Mucosa of descending colon (tissue), 3 donors: ENCODE results near the gene RNFT1. TPM values are rescaled to one million over a fixed set of nuclear protein-coding genes. Genes with fewer than 3 reads are reported as not detected.
"Not testable (repeated sequence)": the region's sequence is repeated elsewhere in the genome, so short reads cannot be mapped to it uniquely, and the experiment has no call there.

Experiments used
- ATAC-seq: fragments of 200-7000 bp; cut with Tn5 transposase; one replicate; pipeline ENCODE4 v1.9.1; 2020; ENCODE audit warnings: mild to moderate bottlenecking, moderate library complexity
- DNase-seq, 3 donors: peaks; one replicate each; pipeline ENCODE4 v3.0.0-alpha.2; 2020
- H3K36me3 ChIP-seq: fragments of 200-600 bp; one replicate; pipeline ENCODE4 v1.8.0; 2021; ENCODE audit warnings: low read depth, mild to moderate bottlenecking
- H3K4me1 ChIP-seq: fragments of 200-600 bp; one replicate; pipeline ENCODE4 v1.8.0; 2021; ENCODE audit warnings: low read depth, mild to moderate bottlenecking
- H3K4me3 ChIP-seq: fragments of 200-600 bp; one replicate; pipeline ENCODE4 v1.8.0; 2021; ENCODE audit warnings: mild to moderate bottlenecking
- H3K9me3 ChIP-seq: fragments of 200-600 bp; one replicate; pipeline ENCODE4 v1.8.0; 2021; ENCODE audit warnings: mild to moderate bottlenecking
- CTCF ChIP-seq: fragments of 200-600 bp; IDR thresholded peaks from one replicate; pipeline ENCODE4 v1.8.0; 2022; ENCODE audit warnings: antibody characterized with exemption, mild to moderate bottlenecking
- intact Hi-C, 2 donors: fragments of 100-400 bp; cut with DNase I in 1 of 2; cut with micrococcal nuclease in 1 of 2; formaldehyde crosslinking; loops; one replicate each; pipeline versions ENCODE4 v1.11.0 to v1.11.1; 2022; cut with DNase I, micrococcal nuclease
- total RNA-seq, 3 donors: library from RNA; stranded (reverse); fragmentation: NEBNext Ultra II Directional in 2 of 3; extraction: Animal tissue kit (Norgen Biotek cat#: 25700) in 2 of 3; gene quantifications; one replicate each; pipeline versions ENCODE4 v1.2.1 to v1.2.4, GENCODE V29; 2021 to 2023
- donor health status: DM: no; HTN: no; CAD: no; lungs with moderate emphysema.
- donor health status: DM: no; HTN: no; CAD: no.
- donor health status: DM: no; HTN: yes; CAD: no.

The RNFT1 gene
- total RNA-seq, 3 donors from 2014 or later: 21.5 to 32.3 (median 21.9) TPM

DNA sequence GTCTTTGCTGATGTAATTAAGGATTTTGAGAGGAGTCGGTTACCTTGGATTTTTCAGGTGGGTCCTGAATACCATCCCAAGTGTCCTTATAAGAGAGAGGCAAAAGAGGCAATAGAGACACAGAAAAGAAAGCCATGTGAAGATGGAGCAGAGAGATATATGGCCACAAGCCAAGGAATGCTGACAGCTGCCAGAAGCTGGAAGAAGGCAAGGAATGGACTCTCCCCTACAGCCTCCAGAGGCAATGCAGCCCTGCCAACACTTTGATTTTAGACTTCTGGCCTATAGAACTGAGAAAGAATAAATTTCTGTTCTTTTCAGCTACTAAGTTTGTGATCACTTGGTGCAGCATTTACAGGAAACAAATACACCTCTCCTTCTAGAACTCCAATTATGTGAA, 8.2 kb upstream of the RNFT1 start:
- ATAC-seq (no peak), DNase-seq (no peak)
- Histone ChIP-seq H3K36me3 (no peaks in the 10 kb centered on the region), H3K4me1 (no peaks in the 10 kb centered on the region), H3K4me3 (no peak overlapping the region), H3K9me3 (no peaks in the 10 kb centered on the region)
- TF ChIP-seq CTCF: no peak
- intact Hi-C loops: no loop called here

DNA sequence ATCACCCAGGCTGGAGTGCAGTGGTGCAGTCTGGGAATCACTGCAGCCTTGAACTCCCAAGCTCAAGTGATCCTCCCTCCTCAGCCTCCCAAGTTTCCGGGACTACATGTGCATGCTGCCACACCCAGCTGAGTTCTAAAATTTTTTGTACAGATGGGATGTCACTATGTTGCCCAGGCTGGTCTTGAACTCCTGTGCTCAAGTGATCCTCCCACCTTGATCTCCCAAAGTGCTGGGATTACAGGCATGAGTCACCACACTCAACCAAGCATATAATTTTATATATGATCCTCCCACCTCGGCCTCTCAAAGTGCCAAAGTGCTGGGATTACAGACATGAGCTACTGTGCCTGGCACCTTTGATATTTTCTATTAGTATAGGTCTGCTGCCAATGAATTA, 7.2 kb upstream of the RNFT1 start:
- H3K9me3 ChIP-seq, H3K4me3 ChIP-seq, ATAC-seq, H3K4me1 ChIP-seq, intact Hi-C loops, DNase-seq, H3K36me3 ChIP-seq: not testable (repeated sequence)

DNA sequence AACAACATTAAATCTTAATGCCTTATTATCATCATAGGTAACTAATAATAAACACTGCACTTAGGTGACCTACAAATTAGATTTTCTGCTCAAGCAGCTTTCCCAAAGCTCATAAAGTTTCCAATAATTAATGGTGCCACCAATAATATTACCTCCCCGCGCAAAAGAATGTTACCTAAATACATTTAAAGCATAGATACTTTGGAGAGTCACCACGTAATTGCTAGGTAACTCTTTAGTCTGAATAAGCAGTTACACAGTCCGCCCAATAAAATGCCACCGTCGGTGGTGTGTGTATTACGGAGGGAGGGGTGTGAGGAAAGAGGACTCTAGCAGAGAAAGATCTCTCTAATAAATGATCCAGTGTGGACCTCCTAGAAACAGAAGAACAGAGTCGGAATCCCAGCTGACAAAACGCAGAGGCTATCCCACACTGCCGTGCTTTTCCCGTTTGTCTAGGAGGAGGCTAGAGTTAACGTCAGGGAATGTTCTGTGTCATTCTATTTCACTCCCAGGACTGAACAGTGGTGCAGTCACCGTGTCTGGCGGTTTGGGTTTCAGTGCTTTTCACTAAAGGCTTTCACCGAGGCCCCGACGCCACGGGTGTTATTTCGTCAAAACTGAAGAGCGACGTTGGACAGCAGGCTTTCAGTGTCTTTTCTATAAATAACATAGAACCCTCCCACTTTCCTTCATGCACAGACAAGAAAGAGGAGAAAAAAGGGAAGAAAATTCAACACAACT, 630 bp downstream of the RNFT1 start:
- TF ChIP-seq CTCF: no peak
- peak; percentile 64 for ATAC-seq
- H3K36me3 ChIP-seq: no peaks in the 10 kb centered on the region
- intact Hi-C loops: no loop called here
- peak overlapping the region; percentile 83 for H3K4me3 ChIP-seq
- no peaks in the 10 kb centered on the region for H3K9me3 ChIP-seq
- DNase-seq: peak; percentile 55 to 63 (median 61)
- peaks cover 4% of the 10 kb centered on the region for H3K4me1 ChIP-seq

- TF ChIP-seq CTCF: no peak
- Histone ChIP-seq H3K4me1 (peaks cover 4% of the 10 kb centered on the region), H3K9me3 (no peaks in the 10 kb centered on the region), H3K4me3 (no peak overlapping the region), H3K36me3 (no peaks in the 10 kb centered on the region)
- intact Hi-C loops: no loop called here
- no peak for DNase-seq
- no peak for ATAC-seq
These were observed 1.7 kb downstream of the RNFT1 start for GRCh38 chr17:59962739-59963318.

DNA sequence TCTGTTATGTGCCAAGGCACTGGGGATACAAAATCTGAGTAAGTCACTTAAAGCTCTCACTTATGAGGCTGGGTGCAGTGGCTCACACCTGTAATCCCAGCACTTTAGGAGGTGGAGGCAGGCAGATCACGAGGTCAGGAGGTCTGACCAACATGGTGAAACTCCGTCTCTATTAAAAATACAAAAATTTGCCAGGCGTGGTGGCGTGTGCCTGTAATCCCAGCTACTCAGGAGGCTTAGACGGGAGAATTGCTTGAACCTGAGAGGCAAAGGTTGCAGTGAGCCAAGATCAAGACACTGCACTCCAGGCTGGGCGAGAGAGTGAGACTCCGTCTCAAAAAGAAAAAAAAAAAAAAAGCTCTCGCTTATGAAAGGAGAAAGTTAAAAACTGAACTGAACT, 5.0 kb downstream of the RNFT1 start:
- H3K36me3 ChIP-seq, H3K9me3 ChIP-seq, H3K4me1 ChIP-seq, ATAC-seq, DNase-seq, intact Hi-C loops, H3K4me3 ChIP-seq: not testable (repeated sequence)

GRCh38 chr17:59954856-59955255, 9.7 kb downstream of the RNFT1 start:
- H3K9me3 ChIP-seq: no peaks in the 10 kb centered on the region
- TF ChIP-seq CTCF: no peak
- ATAC-seq (no peak), DNase-seq (no peak)
- no peak overlapping the region for H3K4me3 ChIP-seq
- no peaks in the 10 kb centered on the region for H3K4me1 ChIP-seq
- H3K36me3 ChIP-seq: no peaks in the 10 kb centered on the region
- intact Hi-C loops: no loop called here
